Uterus (tissue), 4 donors: ENCODE measurements around the gene DISP3. TPM values are rescaled to one million over a fixed set of nuclear protein-coding genes. Genes with fewer than 3 reads are reported as not detected.

Experiments used
- DNase-seq, 2 donors: peaks; one replicate each; pipeline ENCODE4 v3.0.0-alpha.2; 2019 to 2020
- H3K27ac ChIP-seq, 2 donors: fragments of 200-600 bp; sonication (generic); 1 replicate in 1 of 2; 2 replicates in 1 of 2; pipeline ENCODE4 v1.5.1; 2016 to 2018
- H3K27me3 ChIP-seq, 2 donors: fragments of 200-600 bp; sonication (generic); one replicate each; pipeline ENCODE4 v1.5.1; 2018 to 2019; ENCODE audit warnings: control low read depth in 1 of 2
- H3K36me3 ChIP-seq, 2 donors: fragments of 200-600 bp; sonication (generic); one replicate each; pipeline ENCODE4 v1.5.1; 2019; ENCODE audit warnings: control low read depth in 1 of 2
- H3K4me1 ChIP-seq, 2 donors: fragments of 200-600 bp; sonication (generic); one replicate each; pipeline ENCODE4 v1.5.1; 2018 to 2019; ENCODE audit warnings: control low read depth in 1 of 2
- H3K4me3 ChIP-seq, 2 donors: fragments of 200-600 bp; sonication (generic); 1 replicate in 1 of 2; 2 replicates in 1 of 2; pipeline ENCODE4 v1.5.1; 2018 to 2019; ENCODE audit warnings: mild to moderate bottlenecking in 1 of 2
- H3K9me3 ChIP-seq, 2 donors: fragments of 200-600 bp; sonication (generic); one replicate each; pipeline ENCODE4 v1.5.1; 2019; ENCODE audit warnings: control low read depth in 1 of 2
- POLR2A ChIP-seq, 2 donors: fragments of 450-650 bp; IDR thresholded peaks; one replicate each; pipeline ENCODE4 v1.6.1; 2016; ENCODE audit warnings: antibody characterized with exemption in 2 of 2, mild to moderate bottlenecking in 1 of 2, moderate library complexity in 1 of 2
- intact Hi-C: fragments of 100-400 bp; cut with DNase I; formaldehyde crosslinking; loops from one replicate; pipeline ENCODE4 v1.15.1; 2023; ENCODE audit warnings: low total_unique reads
- total RNA-seq, 4 donors: library from RNA; depleted of rRNA in 3 of 4; stranded (reverse); fragments of >200 nt in 3 of 4; gene quantifications; one replicate each; pipeline versions ENCODE4 v1.1.0 to v1.2.4, GENCODE V29; 2014 to 2023
- TF ChIP-seq, protein P1 (sequence below), 4 experiments: fragments of 200-600 bp in 2 of 4; fragments of 450-650 bp in 2 of 4; sonication (generic) in 2 of 4; IDR thresholded peaks; one replicate each; pipeline ENCODE4 v1.5.1; 2016 to 2019; ENCODE audit warnings: antibody characterized with exemption in 4 of 4, mild to moderate bottlenecking in 2 of 4, moderate library complexity in 1 of 4
- donor health status: DM: yes; HTN: yes; CAD: no.

Gene DISP3
- total RNA-seq, 4 donors from 2014 or later, result 0.09 to 0.90 TPM; not detected in 2

DNA sequence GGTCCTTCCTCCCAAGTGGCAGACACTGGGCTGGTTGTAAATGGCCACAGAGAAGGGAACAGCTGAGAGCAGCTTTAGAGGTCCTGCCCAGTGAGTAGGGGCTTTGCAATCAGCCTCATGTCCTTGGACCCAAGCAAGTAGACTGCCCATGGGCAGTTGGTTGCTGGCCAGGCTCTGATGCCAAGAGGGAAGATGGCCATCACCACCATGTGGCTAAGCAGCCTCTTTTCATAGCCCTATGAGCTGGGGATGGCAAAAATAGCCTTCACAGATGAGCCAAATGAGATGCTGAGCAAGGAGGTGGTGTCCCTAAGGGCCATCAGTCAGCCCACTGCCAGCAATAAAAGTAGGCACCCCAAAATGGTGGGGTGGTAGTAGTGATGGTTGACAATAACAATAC, 3.2 kb downstream of the DISP3 start:
- H3K4me3 ChIP-seq, result no peak overlapping the region
- intact Hi-C loops, result no loop called here
- H3K27ac ChIP-seq, result no peak overlapping the region
- H3K27me3 ChIP-seq, result peaks cover 0 to 12% of the 10 kb centered on the region in 2 donors
- H3K4me1 ChIP-seq, result peaks cover 0 to 15% of the 10 kb centered on the region in 2 donors
- H3K9me3 ChIP-seq, result no peaks in the 10 kb centered on the region
- TF ChIP-seq POLR2A (IDR thresholded peaks at IDR 0.05), result no peak
- TF ChIP-seq, protein P1, sequence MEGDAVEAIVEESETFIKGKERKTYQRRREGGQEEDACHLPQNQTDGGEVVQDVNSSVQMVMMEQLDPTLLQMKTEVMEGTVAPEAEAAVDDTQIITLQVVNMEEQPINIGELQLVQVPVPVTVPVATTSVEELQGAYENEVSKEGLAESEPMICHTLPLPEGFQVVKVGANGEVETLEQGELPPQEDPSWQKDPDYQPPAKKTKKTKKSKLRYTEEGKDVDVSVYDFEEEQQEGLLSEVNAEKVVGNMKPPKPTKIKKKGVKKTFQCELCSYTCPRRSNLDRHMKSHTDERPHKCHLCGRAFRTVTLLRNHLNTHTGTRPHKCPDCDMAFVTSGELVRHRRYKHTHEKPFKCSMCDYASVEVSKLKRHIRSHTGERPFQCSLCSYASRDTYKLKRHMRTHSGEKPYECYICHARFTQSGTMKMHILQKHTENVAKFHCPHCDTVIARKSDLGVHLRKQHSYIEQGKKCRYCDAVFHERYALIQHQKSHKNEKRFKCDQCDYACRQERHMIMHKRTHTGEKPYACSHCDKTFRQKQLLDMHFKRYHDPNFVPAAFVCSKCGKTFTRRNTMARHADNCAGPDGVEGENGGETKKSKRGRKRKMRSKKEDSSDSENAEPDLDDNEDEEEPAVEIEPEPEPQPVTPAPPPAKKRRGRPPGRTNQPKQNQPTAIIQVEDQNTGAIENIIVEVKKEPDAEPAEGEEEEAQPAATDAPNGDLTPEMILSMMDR (IDR thresholded peaks at IDR 0.05), result no peak
- no peak for DNase-seq
- no peaks in the 10 kb centered on the region for H3K36me3 ChIP-seq

DNA sequence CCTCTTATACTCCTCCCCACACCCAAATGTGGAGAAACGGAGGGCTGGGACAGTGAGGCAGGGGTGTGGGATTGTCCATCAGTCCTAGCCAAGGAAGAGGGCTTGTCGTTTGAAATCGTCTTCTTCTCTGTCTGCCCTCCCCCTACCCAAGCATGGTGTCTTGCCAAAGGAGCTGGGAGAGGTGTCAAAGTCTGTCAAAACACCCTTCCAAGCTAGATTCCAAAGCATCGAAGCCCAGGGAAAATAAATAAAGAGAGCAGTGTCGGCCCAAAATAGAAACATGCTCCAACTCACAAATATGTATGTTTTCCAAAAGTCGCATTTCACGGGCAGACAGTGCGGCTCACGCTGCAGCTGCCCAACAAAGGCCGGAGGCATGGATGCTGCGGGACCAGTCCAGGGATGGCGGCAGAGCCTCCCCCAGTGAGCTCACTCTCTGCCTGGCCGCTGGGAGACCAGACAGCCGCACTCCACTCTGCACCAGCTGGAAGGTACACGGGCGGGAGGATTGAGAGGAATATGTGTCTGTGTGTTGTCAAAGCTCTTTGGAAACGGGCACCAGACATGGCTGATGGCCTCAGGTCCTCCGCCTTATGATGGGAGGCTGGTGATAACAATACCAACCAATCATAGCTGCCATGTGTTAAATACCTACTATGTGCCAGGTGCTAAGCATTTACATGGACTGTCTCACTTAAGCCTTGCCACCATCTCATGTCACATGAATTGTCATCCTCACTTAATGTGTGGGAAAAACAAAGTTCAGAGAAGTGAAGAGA, 3.9 kb downstream of the DISP3 start:
- H3K27ac ChIP-seq, result no peak overlapping the region
- peaks cover 0 to 12% of the 10 kb centered on the region in 2 donors for H3K27me3 ChIP-seq
- peaks cover 0 to 15% of the 10 kb centered on the region in 2 donors for H3K4me1 ChIP-seq
- no peak for DNase-seq
- H3K4me3 ChIP-seq, result no peak overlapping the region
- H3K9me3 ChIP-seq, result no peaks in the 10 kb centered on the region
- TF ChIP-seq POLR2A (IDR thresholded peaks at IDR 0.05), result no peak
- TF ChIP-seq, protein P1 (IDR thresholded peaks at IDR 0.05), result no peak
- H3K36me3 ChIP-seq, result no peaks in the 10 kb centered on the region
- intact Hi-C loops, result no loop called here

DNA sequence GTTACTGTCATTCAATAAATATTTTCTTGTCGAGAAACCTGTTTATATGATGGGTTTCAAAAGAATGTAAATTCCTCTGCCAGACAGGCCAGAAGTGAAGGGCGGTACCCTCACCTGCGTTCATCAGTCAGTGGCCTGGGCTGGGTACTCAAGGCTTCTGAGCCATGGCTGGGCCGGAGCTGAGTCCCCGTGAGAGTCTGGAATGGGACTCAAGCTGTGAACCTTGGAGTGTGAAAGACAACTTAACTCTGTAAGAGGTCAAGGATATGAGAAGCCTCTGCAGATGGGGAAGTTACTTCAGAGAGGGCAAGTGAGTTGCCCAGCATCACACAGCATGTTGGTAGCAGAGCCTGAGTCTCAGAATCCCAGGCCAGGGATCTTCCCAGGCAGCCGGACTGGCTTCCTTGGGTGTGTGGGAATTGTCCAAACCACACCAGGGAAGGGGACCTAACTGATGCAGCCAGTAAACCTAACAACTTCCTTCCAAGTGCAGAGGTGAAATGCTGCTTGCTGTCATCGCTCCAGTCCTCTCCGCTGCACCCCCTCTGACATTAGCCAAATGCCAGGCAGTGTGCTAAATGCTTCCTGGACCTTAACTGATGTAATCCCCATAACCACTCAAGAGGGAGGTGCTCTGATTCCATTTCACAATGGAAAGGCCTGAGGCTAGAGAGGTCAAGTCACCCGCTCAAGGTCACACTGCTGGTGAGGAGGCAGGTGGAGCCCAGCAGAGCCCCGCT, 4.8 kb downstream of the DISP3 start:
- H3K9me3 ChIP-seq, result no peaks in the 10 kb centered on the region
- DNase-seq, result no peak
- no peak overlapping the region for H3K4me3 ChIP-seq
- H3K4me1 ChIP-seq, result peaks cover 0 to 10% of the 10 kb centered on the region in 2 donors
- no peaks in the 10 kb centered on the region for H3K36me3 ChIP-seq
- H3K27ac ChIP-seq, result no peak overlapping the region
- TF ChIP-seq POLR2A (IDR thresholded peaks at IDR 0.05), result no peak
- TF ChIP-seq, protein P1 (IDR thresholded peaks at IDR 0.05), result no peak
- intact Hi-C loops, result no loop called here
- H3K27me3 ChIP-seq, result peaks cover 0 to 12% of the 10 kb centered on the region in 2 donors

DNA sequence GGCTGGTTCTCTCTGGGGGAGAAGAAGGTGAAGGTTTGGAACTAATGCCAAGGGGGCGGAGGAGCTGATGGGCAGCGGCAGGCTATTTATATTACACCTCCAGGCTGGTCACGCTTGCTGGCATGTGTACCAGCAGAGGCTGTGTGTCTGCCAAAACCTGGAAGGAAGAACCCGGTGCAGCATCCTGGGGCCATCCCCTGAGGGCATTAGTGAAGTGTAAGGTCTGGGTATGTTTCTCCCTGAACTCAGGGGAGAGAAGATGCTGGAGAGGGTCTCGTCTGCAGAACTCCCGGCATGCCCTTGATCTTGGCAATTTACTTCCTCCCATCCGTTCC, 5.3 kb downstream of the DISP3 start:
- intact Hi-C loops, result no loop called here
- peaks cover 0 to 12% of the 10 kb centered on the region in 2 donors for H3K27me3 ChIP-seq
- no peak for DNase-seq

DNA sequence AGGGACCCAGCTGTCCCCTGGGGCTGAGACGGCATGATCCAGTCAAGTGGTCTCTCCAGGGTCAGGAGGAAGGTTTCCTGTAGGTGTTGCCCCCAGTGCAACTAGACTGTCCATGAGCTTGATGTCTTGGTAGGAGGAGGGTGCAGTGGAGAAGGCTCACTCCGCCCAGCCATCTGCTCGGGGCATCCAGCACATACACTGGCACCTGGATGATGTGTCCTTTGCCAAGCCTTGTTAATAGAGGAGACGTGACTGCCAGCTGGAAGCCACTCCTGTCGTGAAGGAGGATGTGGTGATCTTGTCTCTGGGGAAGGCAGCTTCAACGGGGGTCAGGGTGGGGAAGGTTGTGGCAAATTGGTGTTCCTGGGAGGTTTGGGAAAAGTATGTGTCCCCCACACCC, 6.2 kb downstream of the DISP3 start:
- H3K4me1 ChIP-seq, result no peaks in the 10 kb centered on the region
- no peak for TF ChIP-seq POLR2A (IDR thresholded peaks at IDR 0.05)
- TF ChIP-seq, protein P1 (IDR thresholded peaks at IDR 0.05), result no peak
- H3K36me3 ChIP-seq, result no peaks in the 10 kb centered on the region
- peaks cover 0 to 12% of the 10 kb centered on the region in 2 donors for H3K27me3 ChIP-seq
- no peak overlapping the region for H3K4me3 ChIP-seq
- H3K27ac ChIP-seq, result no peak overlapping the region
- no peak for DNase-seq
- no peaks in the 10 kb centered on the region for H3K9me3 ChIP-seq
- intact Hi-C loops, result no loop called here

More for the DNA sequence above, 5.3 kb downstream of the DISP3 start:
- Histone ChIP-seq H3K27ac (no peak overlapping the region), H3K4me1 (peaks cover 0 to 5% of the 10 kb centered on the region in 2 donors), H3K36me3 (no peaks in the 10 kb centered on the region), H3K9me3 (no peaks in the 10 kb centered on the region), H3K4me3 (no peak overlapping the region)
- no peak for TF ChIP-seq POLR2A (IDR thresholded peaks at IDR 0.05)
